K562 (cell line): ENCODE measurements around the gene DDIT3. TPM values are rescaled to one million over a fixed set of nuclear protein-coding genes. Genes with fewer than 3 reads are reported as not detected.
A peak's percentile ranks its signal among the peaks of the same experiment; 100 is the strongest.

Experiments used
- ATAC-seq: fragments of 200-7000 bp; cut with Tn5 transposase; 3 replicates; pipeline ENCODE4 v1.9.1; 2020; ENCODE audit warnings: moderate library complexity
- BruUV-seq: library from RNA; stranded (reverse); fragments of 400-500 nt; replicated peaks from 2 replicates; lab custom pipeline; 2021; lab: Mats Ljungman, UMichigan
- CTCF ChIA-PET: fragments of 300-600 bp; formaldehyde crosslinking; extraction: SDS; loops from one replicate; lab custom pipeline; 2021; ENCODE audit warnings: low intra/inter-chr PET ratio; lab: Yijun Ruan, JAX
- POLR2A ChIA-PET: fragments of 300-600, 350-650 bp; sonication (Branson Sonifier 250); formaldehyde crosslinking; extraction: SDS; loops from one replicate; lab custom pipeline; 2021; ENCODE audit warnings: antibody characterized with exemption, inconsistent platforms; lab: Yijun Ruan, JAX
- DNase-seq, 4 experiments: peaks; one replicate each; pipeline versions ENCODE4 v3.0.0 to v3.0.0-alpha.2; 2011 to 2018; ENCODE audit warnings: low spot score in 3 of 4, mixed read lengths in 3 of 4; ENCODE audit errors: extremely low read depth in 1 of 4
- FAIRE-seq: peaks from 2 replicates; lab custom pipeline; 2011; peaks lifted over from hg19 to GRCh38; lab: Jason Lieb, UNC
- H2AFZ ChIP-seq: 2 replicates; pipeline ENCODE4 v1.6.0; 2011; ENCODE audit warnings: low read depth, low read length, control low read depth, inconsistent platforms
- H3K27ac ChIP-seq: fragments of 200-600 bp; 3 replicates; pipeline ENCODE4 v1.8.0; 2011; ENCODE audit warnings: low read depth, mild to moderate bottlenecking, control low read depth, inconsistent platforms, low read length, moderate library complexity, mixed read lengths; ENCODE audit errors: extremely low read depth
- H3K27me3 ChIP-seq, 2 experiments: fragments of 300-600 bp in 1 of 2; 2 replicates in 1 of 2; 3 replicates in 1 of 2; pipeline versions ENCODE4 v1.6.0 to v1.8.0; 2011; ENCODE audit warnings: inconsistent platforms in 2 of 2, low read length in 2 of 2, mild to moderate bottlenecking in 1 of 2, mixed read lengths in 1 of 2, moderate library complexity in 1 of 2; ENCODE audit not compliant: control insufficient read depth in 2 of 2, insufficient read depth in 2 of 2
- H3K36me3 ChIP-seq: fragments of 300-600 bp; 3 replicates; pipeline ENCODE4 v1.8.0; 2011; ENCODE audit warnings: mild to moderate bottlenecking, low read length, inconsistent platforms; ENCODE audit not compliant: control insufficient read depth, insufficient read depth
- H3K4me1 ChIP-seq, 2 experiments: fragments of 200-600 bp in 1 of 2; replicated peaks in 1 of 2; 2 replicates in 1 of 2; 3 replicates in 1 of 2; pipeline versions ENCODE4 v1.5.1 to v1.8.0; 2011; ENCODE audit warnings: inconsistent platforms in 2 of 2, low read length in 2 of 2, mild to moderate bottlenecking in 1 of 2, mixed read lengths in 1 of 2, moderate library complexity in 1 of 2; ENCODE audit not compliant: control insufficient read depth in 2 of 2, insufficient read depth in 2 of 2
- H3K4me2 ChIP-seq: 2 replicates; pipeline ENCODE4 v1.6.1; 2011; ENCODE audit warnings: low read length, control low read depth, inconsistent platforms, mixed read lengths; ENCODE audit not compliant: insufficient read depth
- H3K4me3 ChIP-seq: fragments of 200-600 bp; sonication (generic), shearing (Covaris generic); 2 replicates; pipeline ENCODE4 v1.5.1; 2016; ENCODE audit warnings: control low read depth, inconsistent platforms
- H3K79me2 ChIP-seq: fragments of 200-600 bp; 3 replicates; pipeline ENCODE4 v1.8.0; 2011; ENCODE audit warnings: low read length, inconsistent platforms; ENCODE audit not compliant: control insufficient read depth, insufficient read depth
- H3K9ac ChIP-seq, 2 experiments: 2 replicates each; pipeline versions ENCODE4 v1.6.0 to v1.6.1; 2011; ENCODE audit warnings: low read depth in 2 of 2, low read length in 2 of 2, control low read depth in 1 of 2, inconsistent platforms in 1 of 2, mild to moderate bottlenecking in 1 of 2, mixed read lengths in 1 of 2; ENCODE audit not compliant: insufficient read depth in 1 of 2
- H3K9me1 ChIP-seq: one replicate; pipeline ENCODE4 v1.6.0; 2011; ENCODE audit warnings: inconsistent platforms, mild to moderate bottlenecking, low read length, moderate library complexity; ENCODE audit not compliant: control insufficient read depth, insufficient read depth
- H3K9me3 ChIP-seq: replicated peaks from 2 replicates; pipeline ENCODE4 v1.5.1; 2011; ENCODE audit warnings: low read depth, low read length, inconsistent platforms; ENCODE audit not compliant: control insufficient read depth, insufficient read depth
- H4K20me1 ChIP-seq: replicated peaks from 2 replicates; pipeline ENCODE4 v1.6.1; 2011; ENCODE audit warnings: low read length, inconsistent platforms, mixed read lengths; ENCODE audit not compliant: control insufficient read depth, insufficient read depth
- BRD4 ChIP-seq: fragments of 200-600 bp; sonication (generic); IDR thresholded peaks from 2 replicates; pipeline ENCODE4 v1.6.1; 2017; ENCODE audit warnings: inconsistent platforms
- HNRNPUL1 ChIP-seq: fragments of 200-400 bp; formaldehyde crosslinking; IDR thresholded peaks from 2 replicates; pipeline ENCODE4 v1.6.1; 2017; ENCODE audit warnings: low read length
- NBN ChIP-seq: fragments of 450-650 bp; IDR thresholded peaks from 2 replicates; pipeline ENCODE4 v1.6.1; 2016; ENCODE audit warnings: low read depth, mild to moderate bottlenecking
- POLR2A ChIP-seq: fragments of 450-650 bp; conservative IDR thresholded peaks from 2 replicates; pipeline ENCODE4 v1.6.1; 2016
- POLR2B ChIP-seq: fragments of 450-650 bp; IDR thresholded peaks from 2 replicates; pipeline ENCODE4 v1.6.1; 2018; ENCODE audit warnings: low read depth; ENCODE audit not compliant: partially characterized antibody
- POLR2G ChIP-seq: fragments of 200-400 bp; formaldehyde crosslinking; IDR thresholded peaks from 2 replicates; pipeline ENCODE4 v1.6.1; 2017; ENCODE audit warnings: low read depth, mild to moderate bottlenecking, antibody characterized with exemption, low read length, moderate library complexity
- PRMT5 ChIP-seq: sonication (generic); formaldehyde crosslinking; IDR thresholded peaks from 2 replicates; pipeline ENCODE4 v1.5.0; 2020; ENCODE audit warnings: missing genetic modification reagents
- RBFOX2 ChIP-seq: fragments of 200-400 bp; formaldehyde crosslinking; IDR thresholded peaks from 2 replicates; pipeline ENCODE4 v1.6.1; 2017; ENCODE audit warnings: low read depth, mild to moderate bottlenecking, low read length, moderate library complexity
- RBM22 ChIP-seq: fragments of 200-400 bp; formaldehyde crosslinking; IDR thresholded peaks from 2 replicates; pipeline ENCODE4 v1.6.1; 2018; ENCODE audit warnings: low read length, low read depth; ENCODE audit not compliant: poor library complexity, severe bottlenecking
- SUPT5H ChIP-seq: fragments of 450-650 bp; IDR thresholded peaks from 2 replicates; pipeline ENCODE4 v1.6.1; 2016
- VEZF1 ChIP-seq: fragments of 200-800 bp; sonication (Bioruptor generic); IDR thresholded peaks from 2 replicates; pipeline ENCODE4 v1.6.1; 2017; ENCODE audit warnings: missing genetic modification characterization, missing compliant biosample characterization
- ZNF740 ChIP-seq, 3 experiments: fragments of 200-800 bp in 1 of 3; sonication (Bioruptor generic) in 1 of 3; sonication (generic) in 1 of 3; formaldehyde crosslinking in 1 of 3; IDR thresholded peaks; 2 replicates each; pipeline versions ENCODE4 v1.6.1 to v1.8.0; 2016 to 2022; ENCODE audit warnings: mild to moderate bottlenecking in 2 of 3, missing compliant biosample characterization in 2 of 3, missing genetic modification characterization in 2 of 3, missing genetic modification reagents in 1 of 3
- WGBS: fragments of 100-300 bp; shearing (Covaris generic); methylation state at CpG from one replicate; pipeline ENCODE4 v1.1.6; 2016; ENCODE audit warnings: low coverage, mixed read lengths; ENCODE audit not compliant: insufficient coverage; ENCODE audit errors: missing lambda C conversion rate; 5-methylcytosine and 5-hydroxymethylcytosine counted together
- in situ Hi-C: fragments of 300-500 bp; cut with MboI; formaldehyde crosslinking; loops from 4 replicates; pipeline ENCODE4 v1.15.0; 2018; ENCODE audit warnings: inconsistent platforms, mixed read lengths
- intact Hi-C: fragments of 100-400 bp; cut with micrococcal nuclease; formaldehyde crosslinking; loops from 2 replicates; pipeline ENCODE4 v1.14.2; 2022
- polyA plus RNA-seq, 8 experiments: library from polyadenylated mRNA; depleted of rRNA in 4 of 8; stranded (reverse) in 5 of 8; unstranded in 3 of 8; fragments of >200 nt; fragmentation: Nextera tagmentation in 2 of 8; fragmentation: Illumina TruSeq in 1 of 8; extraction: Ambion mirVana in 2 of 8; extraction: Trizol in 1 of 8; gene quantifications; 2 replicates each; pipeline versions ENCODE4 v1.2.1 to v1.2.3, GENCODE V29; 2011 to 2014; ENCODE audit warnings: inconsistent platforms in 1 of 8, missing spikeins in 1 of 8
- total RNA-seq, 7 experiments: library from RNA; depleted of rRNA in 6 of 7; stranded (reverse); fragments of >200 nt in 6 of 7; fragmentation: Illumina TruSeq in 2 of 7; extraction: Trizol in 2 of 7; gene quantifications; 2 replicates each; pipeline versions ENCODE4 v1.2.1 to v1.2.3, GENCODE V29; 2011 to 2021; ENCODE audit warnings: low replicate concordance in 1 of 7

The DDIT3 gene
- total and polyA plus RNA-seq, 9 of the 15 experiments (the other 6 are each of a cell fraction or from before 2014, with no cell fraction given), result 59.1 to 272 (median 89.9) TPM

- Histone ChIP-seq H3K27me3 (no peaks in the 10 kb centered on the region), H3K4me3 (no peak overlapping the region), H3K9me3 (no peaks in the 10 kb centered on the region), H3K4me2 (no peak overlapping the region), H3K4me1 (peaks cover 15 to 28% of the 10 kb centered on the region in 2 experiments), H3K9ac (no peak overlapping the region), H2AFZ (no peak overlapping the region), H3K27ac (no peak overlapping the region), H3K36me3 (peaks cover 94% of the 10 kb centered on the region; the same call in 2 of the 3 replicates), H3K79me2 (peaks cover 16% of the 10 kb centered on the region), H3K9me1 (no peaks in the 10 kb centered on the region), H4K20me1 (no peaks in the 10 kb centered on the region)
- 90% methylated on average over 8 of the region's 10 CpGs for WGBS
- POLR2A ChIA-PET, result interaction anchor here (0.8 to 10.8 kb wide), 4 partner anchors 8 to 281 kb away, joined by 3 to 225 read pairs (median 4); partner anchors contain the start of gene DDIT3
- TF ChIP-seq PRMT5 (CRISPR knock-in tag) (no peak), ZNF740 (CRISPR knock-in tag; IDR thresholded peaks at IDR 0.05) (peak; percentile 85), ZNF740 (tag; IDR thresholded peaks at IDR 0.05) (peak in 1 of 2 experiments; percentile 92; a peak in 2 of 4 replicates), HNRNPUL1 (no peak), POLR2A (peak; percentile 46; the same call in 1 of the 2 replicates), RBFOX2 (peak; percentile 59), SUPT5H (peak; percentile 40; the same call in 1 of the 2 replicates), RBM22 (peak; percentile 35), POLR2G (peak; percentile 61), NBN (no peak), POLR2B (peak; percentile 24), BRD4 (no peak), VEZF1 (CRISPR knock-in tag) (peak; percentile 58)
- BruUV-seq, result no TSS peak
- in situ Hi-C loops, result no loop called here
- no peak for ATAC-seq
- CTCF ChIA-PET, result no interaction called here
- intact Hi-C loops, result no loop called here
- no peak for DNase-seq
- no peak for FAIRE-seq
These were observed 8.7 kb upstream of the DDIT3 start for GRCh38 chr12:57528831-57529555.
